Right lobe of liver (tissue), 4 donors: ENCODE data around the gene BIK.

ENCODE experiments used
- CTCF ChIP-seq, 4 donors: fragments of 200-600 bp in 3 of 4; fragments of 450-650 bp in 1 of 4; IDR thresholded peaks; one replicate each; pipeline versions ENCODE4 v1.5.1 to v1.8.0; 2016 to 2022; ENCODE audit warnings: antibody characterized with exemption in 4 of 4, mild to moderate bottlenecking in 2 of 4
- POLR2A ChIP-seq: fragments of 450-650 bp; IDR thresholded peaks from one replicate; pipeline ENCODE4 v1.6.1; 2017; ENCODE audit warnings: antibody characterized with exemption, mild to moderate bottlenecking
- donor health status: DM: no; HTN: no; CAD: no.
- donor health status: DM: no; HTN: no; CAD: no.
- donor health status: DM: no; HTN: yes; CAD: no.

- TF ChIP-seq POLR2A (no peak), CTCF (IDR thresholded peaks at IDR 0.05) (no peak)
Observed at GRCh38 chr22:43066844-43067385, 43.6 kb upstream of the BIK start.
